Ureter (tissue), 1 donor: ENCODE data around the gene SLC10A2. TPM values are rescaled to one million over a fixed set of nuclear protein-coding genes. Genes with fewer than 3 reads are reported as not detected.

ENCODE experiments used
- DNase-seq: peaks from one replicate; pipeline ENCODE4 v3.0.0-alpha.2; 2020; ENCODE audit warnings: low spot score
- total RNA-seq: library from RNA; stranded (reverse); gene quantifications from one replicate; pipeline ENCODE4 v1.2.4, GENCODE V29; 2023
- donor health status: DM: yes; HTN: yes; CAD: no.

SLC10A2 gene
- total RNA-seq, 1 donor from 2014 or later: not detected

- DNase-seq: no peak
These were observed 19.5 kb downstream of the SLC10A2 start for GRCh38 chr13:103046676-103047075.

- DNase-seq: peak; percentile 53
These were observed 22.2 kb downstream of the SLC10A2 start for GRCh38 chr13:103044056-103044455.

GRCh38 chr13:103040006-103040405 lies 26.2 kb downstream of the SLC10A2 start:
- no peak for DNase-seq

GRCh38 chr13:103039183-103039582 lies 27.0 kb downstream of the SLC10A2 start:
- DNase-seq: no peak

GRCh38 chr13:103036268-103036667 lies 29.9 kb downstream of the SLC10A2 start:
- DNase-seq: no peak

GRCh38 chr13:103033999-103034398 lies 32.2 kb downstream of the SLC10A2 start:
- no peak for DNase-seq

- DNase-seq: no peak
These were observed 34.8 kb downstream of the SLC10A2 start for GRCh38 chr13:103031332-103031873.

- DNase-seq: no peak
These were observed 35.4 kb downstream of the SLC10A2 start for GRCh38 chr13:103030776-103031175.

GRCh38 chr13:103029798-103030197 lies 36.4 kb downstream of the SLC10A2 start:
- DNase-seq: no peak

- no peak for DNase-seq
These were observed 43.9 kb downstream of the SLC10A2 start for GRCh38 chr13:103022336-103022735.

- DNase-seq: no peak
These were observed 47.7 kb downstream of the SLC10A2 start for GRCh38 chr13:103018556-103018955.

- no peak for DNase-seq
These were observed 53.6 kb downstream of the SLC10A2 start for GRCh38 chr13:103012646-103013045.

GRCh38 chr13:103009051-103009840 lies 57.0 kb downstream of the SLC10A2 start:
- DNase-seq: no peak

GRCh38 chr13:103007427-103007762 lies 58.8 kb downstream of the SLC10A2 start:
- DNase-seq: no peak

GRCh38 chr13:103006641-103007426 lies 59.4 kb downstream of the SLC10A2 start:
- no peak for DNase-seq

GRCh38 chr13:103004661-103005345 lies 61.4 kb downstream of the SLC10A2 start:
- DNase-seq: no peak

- no peak for DNase-seq
These were observed 62.6 kb downstream of the SLC10A2 start for GRCh38 chr13:103003631-103004030.

- DNase-seq: no peak
These were observed 63.9 kb downstream of the SLC10A2 start for GRCh38 chr13:103002279-103002678.

GRCh38 chr13:103000157-103000556 lies 66.1 kb downstream of the SLC10A2 start:
- DNase-seq: no peak

- DNase-seq: no peak
These were observed 66.7 kb downstream of the SLC10A2 start for GRCh38 chr13:102999499-102999898.
